ENCODE data around the gene CNST.
A peak's percentile ranks its signal among the peaks of the same experiment; 100 is the strongest.
"Not testable (repeated sequence)": the region's sequence is repeated elsewhere in the genome, so short reads cannot be mapped to it uniquely, and the experiment has no call there.

CNST gene

DNA sequence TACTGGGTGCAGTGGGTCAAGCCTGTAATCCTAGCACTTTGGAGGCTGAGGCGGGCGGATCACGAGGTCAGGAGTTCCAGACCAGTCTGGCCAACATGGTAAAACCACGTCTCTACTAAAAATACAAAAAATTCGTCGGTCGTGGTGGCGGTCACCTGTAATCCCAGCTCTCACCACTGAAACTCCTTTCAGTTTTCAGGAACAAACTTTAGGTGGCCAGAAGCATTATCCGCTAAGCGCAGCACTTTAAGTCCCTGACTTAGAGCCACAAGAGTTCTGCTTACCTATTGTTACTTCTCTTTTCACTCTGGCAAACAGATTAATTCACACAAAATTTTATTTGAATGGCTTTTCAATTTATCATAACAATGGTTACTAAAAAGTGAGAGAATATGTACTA lies 5.4 kb upstream of the CNST start:
- not testable (repeated sequence) for FAIRE-seq

- FAIRE-seq: no peak
Measured at GRCh38 chr1:246564839-246565750, 1.2 kb upstream of the CNST start.

DNA sequence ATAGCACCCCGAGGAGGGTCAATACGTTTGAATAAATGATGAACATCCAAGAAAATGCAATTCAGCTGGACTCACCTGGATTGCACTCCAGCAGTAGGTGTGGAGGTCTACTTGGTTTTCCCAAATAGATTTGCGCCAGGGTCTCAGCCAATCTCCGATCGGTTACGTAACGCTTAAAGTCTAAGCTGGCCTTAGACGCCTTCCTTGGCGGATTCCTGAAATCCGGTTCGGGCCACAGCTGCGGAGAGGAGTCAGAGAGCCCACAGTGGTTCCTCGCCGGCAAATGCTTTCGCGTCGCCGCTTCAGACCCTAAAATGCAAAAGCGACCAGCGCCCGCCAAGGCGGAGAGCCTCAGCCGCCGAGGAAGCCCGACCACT lies 517 bp upstream of the CNST start:
- no peak for FAIRE-seq

DNA sequence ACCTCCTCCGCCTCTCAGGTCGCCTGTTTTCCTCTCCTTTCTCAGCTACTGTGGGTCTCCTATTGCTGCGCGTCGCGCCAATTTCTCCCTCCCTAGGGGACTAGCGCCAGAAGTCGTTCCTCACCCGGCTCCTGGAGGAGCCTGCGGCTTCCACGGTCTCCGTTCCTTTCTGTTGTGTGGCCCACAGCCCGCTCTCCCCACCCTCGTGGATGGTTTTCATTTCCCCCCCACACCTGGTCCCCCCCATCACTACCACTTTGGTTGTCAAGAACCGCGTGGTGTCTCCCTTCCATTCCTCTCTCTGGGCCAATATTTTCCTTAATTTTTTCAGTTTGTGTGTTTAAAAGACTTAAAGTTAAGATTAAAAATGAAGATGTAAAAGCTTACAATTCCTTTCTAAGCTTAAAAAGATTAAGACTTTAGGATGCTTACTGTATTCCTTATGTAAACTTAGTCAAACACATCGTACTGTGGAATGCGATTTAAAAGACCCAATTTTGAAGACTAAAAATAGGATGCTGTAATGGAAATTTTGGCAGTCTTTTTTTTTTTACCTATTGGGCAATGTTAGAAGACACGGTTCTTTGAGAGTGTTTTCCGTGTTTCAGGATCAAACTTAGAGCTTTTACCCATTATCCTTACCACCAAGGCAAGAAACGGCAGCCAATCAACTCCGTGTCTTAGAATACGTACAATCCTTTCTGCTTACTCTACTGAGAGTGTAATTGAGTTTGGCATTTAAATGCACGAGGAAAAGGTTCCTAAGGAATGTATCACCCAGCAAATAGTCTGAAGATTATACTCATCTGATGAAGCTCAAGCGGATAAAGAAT lies 773 bp downstream of the CNST start:
- peak; percentile 83 for FAIRE-seq

DNA sequence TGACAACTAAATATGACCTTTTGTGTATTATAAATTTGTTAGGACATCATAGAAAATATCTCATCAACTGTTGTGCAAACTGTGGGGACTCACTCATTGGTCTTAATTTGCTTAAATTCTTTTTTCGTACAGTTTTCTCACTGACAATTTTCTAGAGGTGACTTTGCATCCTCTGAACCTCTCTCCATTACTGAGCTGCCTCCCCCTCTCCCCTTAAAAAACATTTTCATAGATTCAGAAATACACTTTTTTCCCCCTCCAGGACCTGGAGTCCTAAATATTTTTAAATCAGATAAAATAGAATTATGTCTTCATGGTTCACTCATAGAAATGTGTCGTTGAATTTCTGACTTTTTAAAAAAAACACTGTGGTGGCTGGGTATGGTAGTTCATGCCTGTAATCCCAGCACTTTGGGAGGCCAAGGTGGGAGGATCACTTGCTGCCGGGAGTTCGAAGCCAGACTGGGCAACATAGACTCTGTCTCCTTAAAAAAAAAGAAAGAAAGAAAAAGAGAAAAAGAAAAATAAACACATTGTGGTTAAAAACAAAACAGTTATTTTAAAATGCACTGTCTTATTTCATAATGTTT lies 1.5 kb downstream of the CNST start:
- FAIRE-seq: no peak

DNA sequence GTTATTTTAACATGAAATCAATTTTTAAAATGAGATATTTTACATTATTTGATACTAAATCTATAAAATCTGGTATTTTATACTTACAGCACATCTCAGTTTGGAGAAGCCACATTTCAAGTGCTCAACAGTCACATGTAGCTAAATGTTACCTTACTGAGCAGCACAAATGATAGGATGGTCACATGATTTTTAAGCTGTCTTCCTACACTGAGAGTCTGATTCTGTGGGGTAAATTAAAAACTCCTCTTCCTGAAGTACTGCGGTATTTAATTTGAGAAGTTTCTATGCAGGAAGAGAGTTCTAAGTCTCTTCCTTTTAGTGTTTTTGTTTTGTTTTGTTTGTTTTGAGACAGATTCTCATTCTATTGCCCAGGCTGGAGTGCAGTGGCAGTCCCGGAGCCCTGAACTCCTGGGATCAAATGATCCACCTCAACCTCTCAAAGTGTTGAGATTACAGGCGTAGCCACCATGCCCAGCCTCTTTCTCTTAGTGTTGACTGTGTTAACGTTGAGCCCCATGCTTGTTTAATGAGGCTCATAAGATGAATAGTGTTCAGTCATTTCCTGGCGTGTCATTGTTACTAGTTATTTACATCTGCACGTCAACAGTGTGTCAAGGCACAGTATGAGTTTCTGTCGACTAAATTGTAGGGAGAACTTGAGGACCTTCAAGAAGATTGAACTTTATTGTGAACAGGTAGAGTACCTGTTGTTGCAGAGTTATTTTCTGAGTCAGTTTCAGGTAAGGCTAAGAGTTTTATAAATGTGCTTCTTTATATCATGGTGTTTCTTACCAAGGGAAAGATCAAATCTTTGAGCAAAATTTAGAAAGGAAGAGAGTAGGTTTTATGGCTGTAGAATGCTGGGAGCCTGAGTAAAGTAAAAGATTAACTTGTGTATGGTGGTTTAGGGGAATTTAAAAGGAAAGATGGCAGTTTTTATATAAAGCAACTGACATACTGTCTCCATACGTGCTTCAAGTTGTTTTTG lies 3.3 kb downstream of the CNST start:
- no peak for FAIRE-seq

DNA sequence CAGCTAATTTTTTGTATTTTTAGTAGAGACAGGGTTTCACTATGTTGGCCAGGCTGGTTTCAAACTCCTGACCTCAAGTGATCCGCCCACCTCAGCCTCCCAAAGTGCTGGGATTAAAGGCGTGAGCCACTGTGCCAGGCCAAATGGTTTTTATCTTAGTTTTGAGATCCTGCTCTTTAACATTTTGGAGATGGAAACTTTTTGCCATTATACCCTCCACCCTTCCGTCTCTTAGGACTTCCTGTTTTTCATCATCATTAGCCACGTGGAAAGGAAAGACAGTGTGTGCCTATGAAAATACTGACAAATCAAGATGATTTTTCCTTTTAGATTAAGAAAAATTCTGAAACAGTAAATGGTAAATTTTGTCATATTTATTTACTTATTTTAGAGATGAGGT lies 5.1 kb downstream of the CNST start:
- FAIRE-seq: not testable (repeated sequence)

DNA sequence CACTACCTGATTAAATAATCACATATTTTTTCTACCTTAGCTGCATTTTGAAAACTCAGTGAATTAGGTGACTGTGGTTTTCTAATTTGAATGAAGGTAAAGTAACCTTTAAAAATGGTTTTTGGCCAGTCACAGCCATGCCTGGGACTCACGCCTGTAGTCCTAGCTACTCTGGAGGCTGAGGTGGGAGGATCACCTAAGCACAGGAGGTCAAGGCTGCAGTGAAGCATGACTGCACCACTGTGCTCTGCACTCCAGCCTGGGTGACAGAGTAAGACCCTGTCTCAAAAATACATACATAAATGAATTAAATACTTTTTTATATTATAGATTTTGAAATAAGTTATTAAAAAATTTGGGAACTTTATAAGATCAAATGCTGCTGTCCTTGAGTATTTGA lies 5.7 kb downstream of the CNST start:
- FAIRE-seq: no peak

- FAIRE-seq: no peak
Measured at GRCh38 chr1:246572785-246573184, 6.5 kb downstream of the CNST start.

DNA sequence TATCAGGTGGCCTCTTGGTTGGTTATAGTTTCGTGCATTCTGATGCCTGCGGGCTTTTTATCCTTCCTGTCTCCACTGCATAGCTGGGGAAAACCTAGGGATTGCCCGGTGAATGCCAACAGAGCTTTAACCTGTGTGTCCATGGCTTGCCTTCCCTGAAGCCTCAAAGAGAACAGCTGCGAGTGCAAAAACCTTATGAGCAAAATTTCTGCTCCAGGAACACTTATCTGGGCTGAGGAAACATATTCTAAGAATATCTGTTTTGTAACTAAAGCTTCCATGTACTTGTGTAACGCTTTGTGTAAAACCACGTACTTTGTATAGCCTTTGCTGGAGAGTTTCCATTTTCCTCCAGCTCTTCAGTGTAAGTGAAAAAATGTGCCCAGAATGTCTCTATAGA lies 7.2 kb downstream of the CNST start:
- no peak for FAIRE-seq

GRCh38 chr1:246576709-246577032 lies 10.4 kb downstream of the CNST start:
- FAIRE-seq: no peak

DNA sequence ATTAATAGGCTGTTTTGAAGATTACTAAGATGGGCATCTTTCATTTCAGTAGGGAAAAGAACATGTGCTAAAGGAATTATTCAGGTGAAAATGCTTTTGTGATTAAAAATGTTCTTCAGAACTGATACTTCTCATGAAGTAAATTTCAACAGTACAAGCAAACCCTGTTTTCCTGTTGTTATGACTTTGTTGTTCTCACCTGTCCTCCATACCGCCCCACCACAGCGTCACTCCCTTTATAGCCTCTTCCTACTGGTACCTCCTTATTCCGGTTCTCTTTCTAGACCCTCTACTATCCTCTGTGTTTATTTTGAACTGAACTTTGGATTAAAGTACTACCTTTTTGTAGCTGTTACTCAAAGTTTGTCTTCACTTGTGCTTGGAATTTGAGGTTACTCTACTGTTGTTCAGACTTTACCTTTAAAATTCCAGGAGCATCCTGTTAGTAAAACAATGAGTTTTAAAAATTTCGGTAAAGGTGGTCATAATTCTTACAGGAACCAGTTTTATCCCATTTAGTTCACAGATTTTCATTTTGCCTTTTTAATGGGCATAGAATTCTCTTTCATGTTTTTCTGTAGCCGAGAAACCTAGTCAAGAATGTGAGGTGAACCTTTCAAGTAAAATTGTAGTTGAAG lies 10.9 kb downstream of the CNST start:
- no peak for FAIRE-seq

DNA sequence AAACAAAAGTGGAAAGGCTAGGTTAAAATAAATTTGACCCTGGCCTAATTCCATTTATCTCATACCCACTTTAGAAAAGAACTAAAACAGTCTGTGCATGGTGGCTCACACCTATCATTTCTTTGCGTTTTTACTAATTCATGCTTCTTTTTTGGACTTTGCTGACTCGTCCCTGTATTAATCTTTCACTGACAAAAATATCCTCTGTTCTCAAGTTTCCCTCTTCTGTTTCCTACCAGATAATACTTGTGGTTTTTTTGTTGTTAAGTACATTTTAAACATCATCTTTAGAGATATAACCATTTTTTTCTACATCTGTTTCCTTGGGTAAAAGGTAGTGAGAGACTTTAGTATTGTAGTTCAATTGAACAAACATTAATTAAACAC lies 11.5 kb downstream of the CNST start:
- no peak for FAIRE-seq

DNA sequence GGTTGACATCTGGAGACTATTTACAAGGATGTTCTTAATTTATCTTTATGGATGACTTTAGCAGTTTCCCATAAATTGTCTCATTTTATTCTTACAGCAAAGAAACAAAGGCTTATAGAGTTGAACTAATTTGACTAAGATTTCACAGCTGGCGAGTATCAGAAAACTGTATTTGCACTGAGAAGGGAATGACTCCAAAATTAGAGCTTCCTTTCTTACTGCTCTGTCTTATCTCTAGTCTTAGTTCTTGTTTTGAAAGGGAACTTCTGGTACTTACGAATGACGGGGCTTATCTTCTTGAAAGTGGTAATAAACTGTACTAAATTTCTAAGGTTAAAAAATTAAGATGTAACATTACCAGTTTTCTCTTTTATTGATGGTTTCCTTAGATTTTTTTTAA lies 13.6 kb downstream of the CNST start:
- no peak for FAIRE-seq

GRCh38 chr1:246580497-246581370 lies 14.5 kb downstream of the CNST start:
- no peak for FAIRE-seq

DNA sequence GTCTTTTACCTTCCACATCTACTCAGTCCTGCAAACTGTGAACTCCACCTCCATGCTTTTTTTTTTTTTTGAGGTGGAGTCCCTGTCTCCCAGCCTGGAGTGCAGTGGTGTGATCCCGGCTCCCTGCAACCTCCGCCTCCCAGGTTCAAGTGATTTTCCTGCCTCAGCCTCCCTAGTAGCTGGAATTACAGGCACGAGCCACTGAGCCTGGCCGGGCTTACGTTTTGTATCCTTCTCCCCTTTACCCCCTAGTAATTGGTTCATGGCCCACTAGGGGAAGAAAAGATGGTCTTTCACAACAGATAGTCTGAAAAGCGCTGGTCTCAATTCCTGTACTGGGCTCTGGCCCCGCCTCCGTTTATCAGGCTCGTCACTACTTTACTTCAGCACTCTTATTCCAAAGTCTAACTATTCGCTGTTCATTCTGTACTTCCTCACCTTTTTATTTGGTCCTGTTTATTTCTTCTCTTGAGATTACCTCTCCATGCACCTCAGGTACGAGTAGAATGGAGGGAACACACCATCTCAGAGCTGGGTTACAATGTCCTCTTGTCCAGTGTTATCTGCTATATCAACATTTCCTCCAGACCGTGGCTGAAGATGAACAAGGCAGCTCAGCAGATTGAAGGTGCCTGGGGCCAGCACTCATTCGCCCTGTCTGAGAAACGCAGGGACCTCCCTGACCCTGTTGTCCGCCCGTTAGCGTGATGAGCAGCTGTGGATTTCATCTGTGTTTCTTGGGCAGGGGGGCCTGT lies 16.2 kb downstream of the CNST start:
- FAIRE-seq: no peak

- no peak for FAIRE-seq
Measured at GRCh38 chr1:246583056-246583440, 16.8 kb downstream of the CNST start.

GRCh38 chr1:246583448-246584185 lies 17.4 kb downstream of the CNST start:
- FAIRE-seq: no peak

GRCh38 chr1:246587032-246587431 lies 20.8 kb downstream of the CNST start:
- FAIRE-seq: no peak

- FAIRE-seq: no peak
Measured at GRCh38 chr1:246587606-246588005, 21.4 kb downstream of the CNST start.

All from G401.6 (cell line).